Mucosa of stomach (tissue), 1 donor: Measurements from ENCODE around the gene ZC3H15.

ENCODE experiments used
- H3K27me3 ChIP-seq: one replicate; pipeline ENCODE4 v1.7.0; 2013; ENCODE audit warnings: mild to moderate bottlenecking, low read length; ENCODE audit not compliant: control insufficient read depth, insufficient read depth
- H3K36me3 ChIP-seq: one replicate; pipeline ENCODE4 v1.7.0; 2013; ENCODE audit warnings: low read length; ENCODE audit not compliant: control insufficient read depth, insufficient read depth
- H3K4me1 ChIP-seq: one replicate; pipeline ENCODE4 v1.7.0; 2013; ENCODE audit warnings: mild to moderate bottlenecking, low read length; ENCODE audit not compliant: control insufficient read depth, insufficient read depth
- H3K4me3 ChIP-seq: one replicate; pipeline ENCODE4 v1.7.0; 2013; ENCODE audit warnings: low read length
- H3K9ac ChIP-seq: one replicate; pipeline ENCODE4 v1.7.0; 2013; ENCODE audit warnings: mild to moderate bottlenecking, low read length, moderate library complexity
- H3K9me3 ChIP-seq: one replicate; pipeline ENCODE4 v1.7.0; 2013; ENCODE audit warnings: mild to moderate bottlenecking, low read length, moderate library complexity; ENCODE audit not compliant: control insufficient read depth
- donor health status: Pancreatic carcinoma.

ZC3H15 gene

DNA sequence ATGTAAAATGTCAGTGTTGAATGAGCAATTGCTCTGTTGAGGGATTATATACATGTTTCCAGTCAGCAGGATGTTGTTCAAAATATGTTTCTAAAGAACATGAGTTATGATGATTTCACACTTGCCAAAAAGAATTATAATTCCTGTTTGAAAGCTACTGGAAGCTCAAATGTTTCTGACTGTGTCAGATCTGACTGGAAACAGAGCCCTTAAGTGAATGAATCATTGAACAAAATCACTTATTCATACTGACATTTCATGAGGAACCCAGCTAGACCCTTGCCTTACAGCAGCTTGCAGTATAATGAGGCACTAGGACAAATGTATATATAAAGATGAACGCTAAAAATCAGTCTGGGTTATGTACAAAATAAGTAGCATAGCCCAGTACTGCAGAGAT lies 68.4 kb downstream of the ZC3H15 start:
- no peaks in the 10 kb centered on the region for H3K9me3 ChIP-seq
- H3K27me3 ChIP-seq, result no peaks in the 10 kb centered on the region
- no peak overlapping the region for H3K4me3 ChIP-seq
- no peak overlapping the region for H3K9ac ChIP-seq
- no peaks in the 10 kb centered on the region for H3K36me3 ChIP-seq
- H3K4me1 ChIP-seq, result no peaks in the 10 kb centered on the region

DNA sequence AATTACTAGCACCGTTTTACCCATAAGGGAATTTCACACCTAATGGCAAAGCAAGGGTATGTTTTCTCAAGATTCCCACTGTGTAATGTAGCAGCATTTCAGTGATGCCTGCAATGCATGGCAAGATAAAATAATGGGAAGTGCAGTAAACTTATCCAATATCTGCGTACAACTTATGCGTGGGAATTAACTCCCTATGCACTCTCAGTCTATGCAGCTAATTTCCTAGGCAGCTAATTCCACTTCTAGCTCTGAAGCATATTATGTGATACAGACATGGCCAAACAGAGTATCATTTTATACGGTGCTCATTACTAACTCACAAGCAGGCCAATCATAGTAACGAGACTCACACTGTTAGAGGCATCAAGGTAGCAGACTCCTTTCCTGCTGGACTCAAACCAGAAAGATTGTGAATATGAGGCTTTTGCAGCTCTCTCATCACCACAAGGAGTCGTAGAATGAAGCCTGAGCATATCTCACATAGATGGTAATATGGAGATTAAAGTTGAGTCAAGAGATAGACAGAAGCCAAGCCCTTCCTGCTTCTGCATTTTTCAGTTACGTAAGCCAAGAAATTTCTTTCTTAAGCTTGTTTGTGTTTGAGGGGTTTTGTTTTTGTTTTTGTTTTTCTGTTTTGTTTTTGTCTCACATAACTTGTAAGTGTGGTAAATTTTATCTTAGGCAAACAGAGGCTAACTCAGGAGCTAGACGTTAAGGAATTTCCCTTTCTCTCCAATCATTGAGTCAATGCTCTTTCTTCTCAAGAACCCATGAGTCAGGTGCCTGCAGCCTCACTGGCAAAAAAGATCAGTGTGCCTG lies 69.0 kb downstream of the ZC3H15 start:
- Histone ChIP-seq H3K9ac (no peak overlapping the region), H3K36me3 (no peaks in the 10 kb centered on the region), H3K4me3 (no peak overlapping the region), H3K9me3 (no peaks in the 10 kb centered on the region), H3K4me1 (no peaks in the 10 kb centered on the region), H3K27me3 (no peaks in the 10 kb centered on the region)

DNA sequence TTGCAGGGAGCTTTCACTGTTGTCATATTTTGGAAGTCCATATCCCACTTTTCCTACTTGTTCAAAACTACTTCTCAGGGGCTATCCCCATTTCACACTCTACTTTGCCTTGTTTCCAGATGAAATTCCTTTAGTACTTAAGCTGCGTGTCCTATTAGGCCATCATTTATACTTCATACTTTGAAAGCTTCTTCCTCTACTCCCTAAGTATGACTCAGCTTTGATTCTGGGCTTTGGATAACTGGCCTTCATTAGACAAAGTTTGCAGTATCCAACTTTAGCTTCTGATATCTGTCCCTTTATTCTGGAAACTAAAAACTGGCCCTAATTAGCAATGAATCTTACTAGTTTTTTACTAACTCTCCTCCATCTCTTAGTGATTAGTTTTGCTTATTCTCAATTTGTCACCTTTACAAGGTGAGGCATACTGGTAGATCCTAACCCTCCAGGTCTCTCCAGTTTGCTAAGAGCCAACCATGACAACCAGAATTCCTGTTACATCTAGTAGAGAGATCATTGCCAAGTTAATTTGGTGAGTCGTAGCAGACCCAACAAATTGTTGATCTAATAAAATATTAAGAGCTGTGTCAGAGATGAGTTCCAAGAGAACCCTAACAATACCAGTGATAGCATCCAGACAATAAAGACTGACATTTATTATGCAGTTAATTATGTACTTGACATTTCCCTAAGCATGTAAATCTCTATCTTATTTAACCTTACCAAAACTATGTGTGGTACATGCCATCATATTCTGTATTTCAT lies 72.6 kb downstream of the ZC3H15 start:
- Histone ChIP-seq H3K4me1 (no peaks in the 10 kb centered on the region), H3K9ac (no peak overlapping the region), H3K4me3 (no peak overlapping the region)

More for the DNA sequence above, 72.6 kb downstream of the ZC3H15 start:
- Histone ChIP-seq H3K9me3 (no peaks in the 10 kb centered on the region), H3K36me3 (no peaks in the 10 kb centered on the region), H3K27me3 (no peaks in the 10 kb centered on the region)
